HG02840 (cell line): Measurements from ENCODE around the gene SFTPB.
"Not testable (repeated sequence)": the region's sequence is repeated elsewhere in the genome, so short reads cannot be mapped to it uniquely, and the experiment has no call there.

Source experiments
- ATAC-seq: cut with Tn5 transposase; IDR thresholded peaks from one replicate; pipeline ENCODE4 v1.9.1; 2021; ENCODE audit warnings: mild to moderate bottlenecking, moderate library complexity, moderate number of reproducible peaks; ENCODE audit not compliant: unreplicated experiment, low FRiP score

SFTPB gene

DNA sequence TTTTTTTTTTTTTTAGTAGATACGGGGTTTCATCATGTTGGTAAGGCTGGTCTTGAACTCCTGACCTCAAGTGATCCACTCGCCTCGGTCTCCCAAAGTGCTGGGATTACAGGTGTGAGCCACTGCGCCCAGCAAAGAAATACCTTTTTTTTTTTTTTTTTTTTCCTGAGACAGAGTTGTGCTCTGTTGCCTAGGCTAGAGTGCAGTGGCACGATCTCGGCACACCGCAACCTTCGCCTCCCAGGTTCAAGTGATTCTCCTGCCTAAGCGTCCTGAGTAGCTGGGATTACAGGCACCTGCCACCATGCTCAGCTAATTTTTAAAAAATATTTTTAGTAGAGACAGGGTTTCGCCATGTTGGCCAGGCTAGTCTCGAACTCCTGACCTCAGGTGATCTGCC lies 7.7 kb downstream of the SFTPB start:
- not testable (repeated sequence) for ATAC-seq

DNA sequence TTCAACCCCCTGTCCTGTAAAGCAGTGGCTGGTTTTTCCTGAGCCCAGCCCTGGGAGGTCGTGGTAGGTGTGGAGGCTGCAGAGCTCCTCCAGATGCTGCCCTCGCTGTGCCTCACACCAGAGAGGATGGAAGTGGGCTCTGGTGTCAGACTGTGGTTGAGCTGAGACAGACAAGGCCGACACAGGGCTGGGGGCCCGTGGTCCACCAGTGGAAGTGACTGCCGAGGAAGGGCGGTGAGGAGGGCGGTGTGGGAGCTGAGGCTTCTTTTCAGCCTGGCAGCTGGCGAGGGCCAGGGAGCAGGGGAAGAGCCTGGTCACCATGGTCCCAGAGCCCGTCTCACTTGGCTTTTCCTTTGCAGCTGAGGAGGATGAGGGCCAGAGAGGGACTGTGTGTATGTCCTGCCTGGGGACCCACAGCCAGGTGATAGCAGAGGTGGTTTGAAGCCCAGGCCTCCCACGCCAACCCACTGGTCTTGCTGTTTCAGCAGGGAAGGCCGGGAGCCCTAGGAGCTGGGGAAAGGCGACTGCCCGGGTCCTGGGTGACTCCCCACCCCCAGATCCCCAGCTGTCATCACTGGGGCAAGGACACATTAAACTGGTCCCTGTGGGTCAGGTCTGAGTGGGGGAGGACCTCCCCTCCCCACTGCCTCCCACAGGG lies 8.5 kb downstream of the SFTPB start:
- ATAC-seq, result no peak

DNA sequence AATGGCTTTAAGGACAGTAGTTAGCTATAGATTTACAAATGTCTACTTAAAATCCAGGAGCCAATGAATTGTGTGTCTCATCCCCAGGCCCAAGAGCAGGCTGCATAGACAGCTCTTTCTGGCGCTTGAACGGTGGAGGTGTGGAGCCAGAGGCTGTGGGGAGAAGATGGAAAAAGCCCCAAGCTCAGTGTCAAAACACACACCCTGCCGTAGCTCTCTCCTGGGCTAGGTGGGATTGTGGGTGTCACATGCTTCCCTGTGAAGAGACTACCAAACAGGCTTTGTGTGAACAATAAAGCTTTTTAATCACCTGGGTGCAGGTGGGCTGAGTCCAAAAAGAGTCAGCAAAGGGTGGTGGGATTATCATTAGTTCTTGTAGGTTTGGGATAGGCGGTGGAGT lies 10.6 kb downstream of the SFTPB start:
- ATAC-seq, result not testable (repeated sequence)

DNA sequence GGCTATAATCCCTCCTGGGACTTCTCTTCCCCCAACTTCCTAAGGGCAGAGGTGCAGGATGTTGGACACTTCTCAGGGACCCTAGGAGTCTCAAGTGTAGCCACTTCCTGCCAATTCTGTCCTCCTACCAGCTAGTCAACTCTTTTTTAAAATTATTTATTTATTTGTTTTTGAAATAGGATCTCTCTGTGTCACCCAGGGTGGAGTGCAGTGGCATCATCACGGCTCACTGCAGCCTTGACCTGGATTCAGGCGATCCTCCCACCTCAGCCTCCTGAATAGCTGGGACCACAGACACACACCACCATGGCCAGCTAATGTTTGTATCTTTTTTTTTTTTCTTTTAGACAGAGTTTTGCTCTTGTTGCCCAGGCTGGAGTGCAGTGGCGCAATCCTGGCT lies 11.5 kb downstream of the SFTPB start:
- no peak for ATAC-seq

DNA sequence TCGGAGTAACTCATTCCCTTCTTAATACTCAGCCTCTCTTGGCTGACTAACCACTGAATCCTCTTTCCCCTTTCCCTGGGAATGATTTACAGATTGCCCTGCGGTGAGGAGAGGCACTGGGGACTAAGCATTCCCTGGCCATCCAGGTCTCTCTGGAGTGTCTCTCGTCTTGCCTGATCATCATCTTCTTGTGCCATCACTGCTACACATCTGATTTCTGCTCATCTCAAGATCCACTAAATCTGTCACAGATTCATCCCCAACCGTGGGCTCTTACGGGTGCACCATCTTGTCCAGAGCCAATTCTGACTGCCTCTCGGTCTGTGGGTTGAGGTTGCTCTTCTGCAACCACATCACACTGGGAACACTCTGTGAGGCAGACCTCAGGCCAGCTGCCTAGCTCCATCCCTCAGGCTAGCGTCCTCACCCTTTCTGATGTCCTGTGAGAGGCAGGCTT lies 12.0 kb downstream of the SFTPB start:
- ATAC-seq, result no peak

DNA sequence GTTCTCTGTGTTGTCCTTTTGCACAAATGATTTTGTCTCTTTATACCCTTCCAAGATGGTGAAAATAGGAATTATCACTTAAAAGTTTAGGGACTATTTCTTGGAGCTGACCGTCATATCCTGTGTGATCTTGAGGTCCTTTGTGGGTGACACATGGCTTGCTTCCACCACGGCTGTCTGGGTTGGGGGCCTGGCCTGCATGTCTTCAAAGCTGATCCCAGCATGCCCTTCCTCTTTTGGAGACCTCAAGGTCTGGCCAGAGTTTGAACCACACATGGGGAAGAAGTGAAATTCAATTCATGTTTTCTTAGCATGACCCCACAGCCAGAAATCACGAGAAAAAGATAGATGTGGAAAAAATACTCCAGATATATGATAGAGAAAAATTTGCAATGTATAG lies 14.0 kb downstream of the SFTPB start:
- ATAC-seq, result no peak

DNA sequence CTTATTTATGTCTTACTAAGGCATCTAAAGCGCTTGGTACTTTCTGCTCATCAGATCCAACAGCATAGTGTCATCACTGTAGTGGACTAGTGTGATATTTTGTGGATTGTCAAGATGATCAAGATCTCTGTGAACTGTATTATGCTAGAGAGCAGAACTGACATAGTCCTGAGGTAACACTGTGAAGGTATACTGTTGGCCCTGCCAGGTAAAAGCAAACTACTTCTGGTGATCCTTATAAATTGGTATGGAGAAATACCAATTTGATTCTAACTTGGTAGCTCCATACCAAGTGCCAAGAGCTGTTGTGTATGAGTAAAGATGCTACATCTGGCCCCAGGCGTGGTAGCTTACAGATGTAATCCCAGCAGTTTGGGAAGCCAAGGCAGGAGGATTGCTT lies 15.9 kb downstream of the SFTPB start:
- no peak for ATAC-seq

DNA sequence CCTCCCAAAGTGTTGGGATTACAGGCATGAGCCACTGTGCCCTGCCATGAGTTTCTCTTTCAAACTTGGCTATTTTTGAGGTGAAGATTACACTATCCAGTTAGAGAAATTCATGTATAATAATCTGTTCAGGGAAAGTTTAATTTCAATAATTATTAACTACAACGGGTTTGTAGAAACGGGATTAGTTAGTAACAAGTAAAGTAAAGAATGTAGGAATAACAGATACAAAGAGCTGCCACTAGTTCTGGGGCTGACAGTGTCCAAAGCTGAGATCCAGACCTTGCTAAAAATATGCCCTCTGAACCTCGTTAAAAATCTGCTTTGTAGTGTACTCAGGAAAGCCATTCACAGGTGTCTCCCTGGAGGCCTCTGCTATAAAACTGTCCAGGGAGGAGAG lies 16.9 kb downstream of the SFTPB start:
- no peak for ATAC-seq

DNA sequence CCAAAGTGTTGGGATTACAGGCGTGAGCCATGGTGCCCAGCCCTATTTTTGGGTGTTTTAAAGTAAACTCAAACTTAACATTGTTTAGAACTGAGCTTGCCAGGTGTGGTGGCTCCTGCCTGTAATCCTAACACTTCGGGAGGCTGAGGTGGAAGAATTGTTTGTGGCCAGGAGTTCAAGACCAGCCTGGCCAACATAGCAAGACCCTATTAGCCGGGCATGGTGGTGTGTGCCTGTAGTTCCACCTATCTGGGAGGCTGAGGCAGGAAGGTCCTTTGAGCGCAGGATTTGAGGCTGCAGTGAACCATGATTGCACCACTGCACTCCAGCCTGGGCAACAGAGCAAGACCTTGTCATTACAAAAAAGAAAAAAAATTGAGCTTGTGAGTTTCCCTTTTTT lies 17.5 kb downstream of the SFTPB start:
- ATAC-seq, result no peak

DNA sequence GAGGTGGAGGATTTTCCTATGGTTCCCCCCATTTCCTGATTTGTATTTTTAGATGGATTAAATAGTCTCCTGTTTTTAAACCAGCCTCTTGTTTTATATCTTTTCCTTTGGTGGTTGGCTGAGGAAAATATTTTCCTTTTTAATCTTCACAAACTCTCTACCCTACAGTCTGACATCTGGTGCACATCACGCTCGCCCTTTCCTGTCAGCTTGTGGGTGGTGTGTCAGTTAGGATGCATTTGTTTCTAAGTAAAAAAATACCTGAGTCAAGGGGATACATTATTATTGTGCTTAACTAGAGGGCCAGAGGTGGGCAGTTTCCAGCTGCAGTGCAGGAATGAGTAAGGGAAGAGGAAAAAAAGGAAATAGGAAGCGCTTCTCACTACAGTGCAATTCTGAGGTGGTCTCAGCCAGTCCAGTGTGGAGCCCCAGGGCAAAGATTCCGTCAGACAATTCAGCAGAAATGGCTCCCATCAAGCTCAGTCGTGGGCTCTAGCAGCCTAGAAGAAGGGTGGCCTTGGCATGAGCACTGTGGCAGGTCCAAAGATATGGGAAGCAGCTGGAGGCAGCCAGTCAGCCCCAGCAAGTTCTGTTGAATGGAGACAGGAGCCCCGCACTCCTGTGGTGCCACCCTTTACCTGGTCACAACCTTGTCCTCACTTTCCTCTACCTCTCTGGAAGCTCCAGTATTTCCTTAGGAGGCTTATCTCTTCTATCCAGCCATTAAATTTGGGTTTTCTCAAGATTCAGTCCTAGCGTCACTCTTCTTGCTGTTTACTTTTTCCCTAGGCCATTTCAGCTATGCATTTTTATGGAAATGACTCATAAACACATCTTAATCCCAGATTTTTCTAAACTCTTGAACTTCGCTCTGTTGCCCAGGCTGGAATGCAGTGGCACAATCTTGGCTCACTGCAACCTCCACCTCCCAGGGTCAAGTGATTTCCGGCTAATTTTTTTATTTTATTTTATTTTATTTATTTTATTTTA lies 18.5 kb downstream of the SFTPB start:
- no peak for ATAC-seq

DNA sequence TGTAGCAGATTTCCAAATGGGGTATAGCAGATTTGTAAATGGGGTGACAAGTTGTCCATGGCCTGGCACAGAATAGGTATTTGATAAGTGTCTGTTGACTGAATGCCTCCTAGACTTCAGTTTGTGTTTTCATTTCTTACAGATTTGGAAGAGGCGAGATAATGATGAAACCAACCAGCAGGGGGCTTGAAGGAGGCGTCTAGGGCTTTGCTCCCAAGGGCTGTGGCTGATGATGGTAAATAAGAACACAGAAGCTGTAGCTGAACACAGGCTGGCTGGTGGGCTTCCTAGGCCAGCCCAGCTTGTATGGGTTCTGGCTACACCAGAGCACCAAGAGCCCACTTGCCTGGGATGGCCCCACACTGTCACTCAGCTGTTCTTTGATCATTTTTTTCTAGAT lies 19.4 kb downstream of the SFTPB start:
- no peak for ATAC-seq

DNA sequence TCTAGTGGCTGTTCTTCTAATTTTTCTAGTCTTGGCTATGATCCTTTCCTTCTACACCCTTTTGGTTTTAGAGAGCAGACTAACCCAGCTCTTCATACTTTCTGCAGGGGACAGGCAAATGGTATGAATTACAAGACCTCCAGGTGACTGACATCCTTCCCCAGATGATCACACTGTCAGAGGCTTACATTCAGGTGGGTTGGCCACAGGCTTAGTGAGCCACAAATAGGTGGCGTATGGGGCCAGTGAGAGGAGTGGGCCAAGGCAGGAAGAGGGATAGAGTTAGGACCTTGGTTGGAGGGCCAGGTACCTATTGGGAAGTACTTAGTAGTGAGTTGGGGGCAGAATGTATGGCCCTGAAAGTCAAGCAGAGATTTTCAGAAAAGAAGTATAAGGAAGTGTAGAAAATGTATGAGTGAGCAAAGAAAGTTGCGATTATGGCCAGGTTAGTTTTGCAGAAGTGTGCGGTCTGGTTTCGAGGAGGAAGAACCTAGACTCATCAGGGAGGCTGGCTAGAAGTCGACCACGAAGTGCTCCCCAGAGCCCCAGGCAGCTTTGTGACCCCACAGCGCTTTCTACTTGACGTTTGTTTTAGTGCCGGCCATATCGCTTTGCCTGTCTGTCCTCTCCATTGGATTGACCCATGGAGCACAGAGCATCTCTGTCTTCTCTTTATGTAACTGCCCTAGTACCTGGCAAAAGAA lies 20.0 kb downstream of the SFTPB start:
- ATAC-seq, result no peak

DNA sequence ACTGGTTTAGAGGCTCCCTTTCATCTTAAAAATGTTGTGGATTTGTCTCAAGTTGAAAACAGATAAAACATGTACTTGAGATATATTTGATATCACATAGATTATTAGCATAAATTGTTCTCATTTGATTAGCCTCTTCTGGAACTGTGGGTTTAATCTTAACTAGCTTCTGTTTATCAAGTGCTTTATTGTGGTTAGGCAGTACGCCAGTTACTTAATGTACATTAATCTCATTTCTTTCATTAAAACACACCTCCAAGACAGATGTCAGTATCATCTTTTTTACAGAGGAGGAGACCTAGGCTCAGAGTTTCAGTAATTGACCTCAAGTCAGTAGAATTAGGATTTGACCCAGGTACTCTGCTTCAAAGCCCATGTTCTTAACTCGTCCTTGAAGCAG lies 21.8 kb downstream of the SFTPB start:
- ATAC-seq, result no peak

DNA sequence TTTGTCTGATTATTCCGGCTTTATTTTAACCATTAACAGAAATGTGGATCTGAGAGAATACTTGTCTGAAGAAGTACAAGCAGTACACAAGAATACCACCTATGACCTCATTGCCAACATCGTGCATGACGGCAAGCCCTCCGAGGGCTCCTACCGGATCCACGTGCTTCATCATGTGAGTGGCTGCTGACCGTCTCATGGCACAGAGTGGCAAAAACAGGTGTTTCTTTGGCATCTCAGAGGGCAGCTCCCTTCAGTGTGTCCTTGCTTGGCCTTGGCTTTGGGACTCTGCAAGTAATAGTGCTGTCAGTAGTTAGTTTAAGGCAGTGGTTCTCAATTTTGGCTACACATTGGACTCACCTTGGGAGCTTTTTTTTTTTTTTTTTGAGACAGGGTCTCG lies 23.1 kb downstream of the SFTPB start:
- no peak for ATAC-seq

DNA sequence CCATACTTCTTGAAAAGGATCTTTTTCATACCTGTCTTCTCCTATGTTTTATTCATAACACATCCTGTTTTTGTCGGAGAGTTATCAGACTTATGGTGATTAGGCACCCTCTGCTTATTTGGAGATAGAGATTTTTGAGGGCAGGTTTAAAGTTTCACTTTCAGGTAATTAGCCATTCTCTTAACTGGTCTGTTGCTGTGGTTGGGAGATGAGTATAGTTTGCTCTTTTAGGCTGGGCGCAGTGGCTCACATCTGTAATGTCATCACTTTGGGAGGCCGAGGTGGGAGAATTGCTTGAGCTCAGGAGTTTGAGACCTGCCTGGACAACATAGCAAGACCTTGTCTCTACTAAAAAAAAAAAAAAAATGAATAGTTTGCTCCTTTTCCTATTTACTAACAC lies 25.3 kb downstream of the SFTPB start:
- no peak for ATAC-seq

DNA sequence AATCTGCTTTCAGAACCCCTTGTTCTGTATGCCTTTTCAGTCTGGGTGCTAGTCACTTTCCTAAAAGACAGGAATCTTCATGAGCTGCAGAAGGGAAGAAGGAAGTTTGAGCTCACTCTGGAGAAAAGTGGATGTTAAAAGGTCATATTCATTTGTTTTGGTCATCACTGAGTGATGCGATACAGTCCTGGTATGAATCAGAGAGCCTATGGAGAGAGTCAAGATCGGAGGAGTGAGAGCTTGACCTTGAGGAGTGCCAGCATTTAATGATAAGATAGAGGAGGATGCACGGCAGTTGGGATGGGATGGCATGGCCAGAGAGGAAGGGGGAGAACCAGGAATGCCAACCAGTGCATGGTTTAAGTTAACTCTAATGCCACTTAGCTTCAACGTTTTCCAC lies 32.4 kb downstream of the SFTPB start:
- no peak for ATAC-seq

DNA sequence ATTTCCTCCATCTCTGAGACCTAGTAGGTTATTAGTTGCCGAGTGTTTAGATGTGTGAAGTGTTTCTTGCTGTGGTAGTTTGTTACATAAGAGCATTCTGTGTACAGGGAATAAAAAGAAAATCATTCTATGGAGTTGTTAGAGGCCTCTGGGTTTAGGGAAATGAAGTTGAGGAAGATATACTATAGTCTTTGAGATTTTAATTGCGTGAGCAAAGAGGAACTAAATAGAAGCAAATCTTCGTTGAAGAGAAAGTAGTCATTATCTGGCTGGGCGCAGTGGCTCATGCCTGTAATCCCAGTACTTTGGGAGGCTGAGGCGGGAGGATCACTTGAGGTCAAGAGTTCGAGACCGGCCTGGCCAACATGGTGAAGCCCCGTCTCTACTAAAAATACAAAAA lies 33.0 kb downstream of the SFTPB start:
- no peak for ATAC-seq

DNA sequence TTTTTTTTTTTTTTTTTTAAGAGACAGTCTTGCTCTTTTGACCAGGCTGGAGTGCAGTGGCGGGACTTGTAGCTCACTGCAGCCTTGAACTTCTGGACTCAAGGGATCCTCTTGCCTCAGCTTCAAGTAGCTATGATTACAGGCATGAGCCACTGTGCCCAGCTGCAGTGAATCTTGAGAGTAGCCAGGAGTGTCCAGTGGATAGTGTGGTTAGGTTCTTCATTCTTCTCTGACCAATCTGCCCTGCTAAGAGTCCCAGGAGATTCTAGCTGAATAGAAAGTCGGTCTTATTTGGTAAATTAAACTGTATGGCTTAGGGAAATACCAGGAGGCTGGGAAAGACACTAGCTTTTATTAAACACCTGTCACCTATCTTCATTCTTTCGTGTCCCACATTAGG lies 36.7 kb downstream of the SFTPB start:
- no peak for ATAC-seq

DNA sequence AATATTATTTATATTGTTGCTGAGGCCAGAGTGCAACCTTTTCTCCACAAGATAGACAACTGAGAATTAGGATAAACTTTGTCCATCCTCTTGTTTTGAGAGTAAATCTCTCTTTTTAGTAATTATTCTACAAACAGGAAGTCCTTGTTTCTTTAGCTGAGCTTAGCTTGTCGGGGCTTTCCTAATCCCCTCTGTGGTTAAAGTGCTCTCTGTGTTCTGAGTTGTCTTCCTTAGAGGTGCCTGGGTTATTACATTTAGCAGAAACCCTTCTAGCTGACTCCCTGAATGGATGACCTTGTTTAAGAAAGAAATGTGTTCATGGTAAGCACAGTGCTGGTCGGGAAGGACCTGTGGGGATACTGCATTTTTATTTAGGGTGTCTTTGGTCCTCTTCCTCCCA lies 39.3 kb downstream of the SFTPB start:
- no peak for ATAC-seq

DNA sequence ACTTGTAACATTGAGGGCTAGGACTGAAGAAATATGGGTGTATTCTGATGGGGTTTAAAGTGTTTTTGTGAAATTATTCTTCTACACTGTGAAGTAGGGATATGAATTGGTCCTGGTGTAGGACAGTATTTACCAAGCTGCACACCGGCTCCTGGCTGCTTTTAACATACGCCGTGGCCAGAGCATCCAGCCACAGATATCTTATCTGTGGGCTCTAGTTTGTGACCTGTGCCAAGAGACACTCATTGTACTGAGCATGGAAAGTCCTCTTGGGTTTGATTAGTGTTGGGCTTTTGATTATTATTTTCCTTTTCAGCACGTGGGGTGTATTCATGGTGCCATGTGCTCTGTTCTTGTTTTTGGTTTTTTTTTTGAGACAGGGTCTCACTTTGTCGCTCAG lies 44.0 kb downstream of the SFTPB start:
- no peak for ATAC-seq

DNA sequence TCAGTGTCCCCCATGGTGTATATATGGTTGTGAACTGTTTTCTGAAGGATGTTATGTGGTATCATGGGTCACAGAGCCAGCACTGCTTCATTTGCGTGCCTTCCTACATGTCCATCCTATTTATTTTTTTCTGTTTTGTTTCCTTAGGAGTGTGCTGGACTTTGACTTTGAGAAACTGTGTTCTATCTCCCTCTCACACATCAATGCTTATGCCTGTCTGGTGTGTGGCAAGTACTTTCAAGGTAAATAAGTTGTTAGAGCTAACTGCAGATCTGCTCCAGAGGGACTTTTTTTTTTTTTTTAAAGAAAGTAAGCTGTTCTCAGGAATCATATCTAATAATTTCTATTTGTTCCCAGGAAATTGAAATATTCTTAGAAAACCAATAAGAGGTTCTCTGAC lies 46.7 kb downstream of the SFTPB start:
- no peak for ATAC-seq
